Endothelial cell of umbilical vein (primary cell): ENCODE data around the gene CSNK1E.

Experiments used
- POLR2AphosphoS5 ChIP-seq: IDR thresholded peaks from 2 replicates; pipeline ENCODE4 v1.6.1; 2012; ENCODE audit warnings: low read depth, mild to moderate bottlenecking, control low read depth, low read length, moderate library complexity; ENCODE audit not compliant: insufficient read depth
- TF ChIP-seq, protein P1 (sequence below): IDR thresholded peaks from 2 replicates; pipeline ENCODE4 v1.6.1; 2011; ENCODE audit not compliant: insufficient read depth, insufficient read length

DNA sequence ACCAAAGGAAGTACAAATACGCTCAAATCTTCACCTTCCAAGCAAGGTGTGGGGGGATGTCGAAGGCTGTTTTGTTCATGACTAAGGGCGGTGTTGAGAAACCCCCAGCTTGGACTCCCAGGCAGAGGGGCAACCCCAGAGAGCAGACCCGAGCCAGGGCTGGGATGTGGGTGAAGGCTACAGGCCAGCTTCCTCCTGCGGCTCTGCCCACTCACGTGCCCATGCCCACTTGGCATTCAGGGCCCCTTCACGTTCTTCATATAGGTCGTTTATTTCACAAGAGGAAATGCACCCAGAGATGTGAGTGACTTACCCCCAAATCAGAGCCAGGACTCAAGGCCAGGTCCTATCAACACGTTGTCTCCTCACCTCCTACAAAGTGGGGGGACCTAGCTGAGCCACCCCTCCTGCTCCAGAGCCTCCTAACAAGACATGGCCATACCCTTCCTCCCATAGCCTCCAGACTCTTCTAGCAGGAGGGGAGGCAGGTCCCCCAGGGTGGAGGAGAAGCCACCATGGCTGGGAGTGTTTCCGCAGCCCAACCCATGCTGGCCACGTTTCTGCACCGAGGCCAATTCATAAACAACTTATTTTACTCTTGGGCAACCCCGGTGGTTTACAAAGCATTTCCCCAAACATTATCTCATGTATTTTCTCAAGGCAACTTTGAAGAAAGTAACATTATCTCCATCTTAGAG, 66.4 kb downstream of the CSNK1E start:
- TF ChIP-seq POLR2AphosphoS5, result no peak
- TF ChIP-seq, protein P1, sequence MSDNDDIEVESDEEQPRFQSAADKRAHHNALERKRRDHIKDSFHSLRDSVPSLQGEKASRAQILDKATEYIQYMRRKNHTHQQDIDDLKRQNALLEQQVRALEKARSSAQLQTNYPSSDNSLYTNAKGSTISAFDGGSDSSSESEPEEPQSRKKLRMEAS, result no peak
